CD14-positive monocyte (primary cell): ENCODE measurements around the gene MCOLN2. TPM values are rescaled to one million over a fixed set of nuclear protein-coding genes. Genes with fewer than 3 reads are reported as not detected.

Source experiments
- DNase-seq, 3 donors: peaks; one replicate each; pipeline ENCODE4 v3.0.0-alpha.2; 2011 to 2022
- H2AFZ ChIP-seq: 2 replicates; pipeline ENCODE4 v1.6.0; 2012; ENCODE audit warnings: mild to moderate bottlenecking, low read depth, low read length, inconsistent platforms; ENCODE audit not compliant: insufficient read depth, poor library complexity, severe bottlenecking
- H3K27ac ChIP-seq, 2 donors: 1 replicate in 1 of 2; 2 replicates in 1 of 2; pipeline ENCODE4 v1.5.1; 2012 to 2013; ENCODE audit warnings: low read length in 2 of 2, control low read depth in 1 of 2, inconsistent platforms in 1 of 2, low read depth in 1 of 2, mild to moderate bottlenecking in 1 of 2
- H3K27me3 ChIP-seq, 2 donors: one replicate each; pipeline versions ENCODE4 v1.6.0 to v1.6.1; 2011 to 2013; ENCODE audit warnings: low read length in 2 of 2; ENCODE audit not compliant: control insufficient read depth in 2 of 2, insufficient read depth in 2 of 2
- H3K36me3 ChIP-seq, 2 donors: replicated peaks in 1 of 2; 1 replicate in 1 of 2; 2 replicates in 1 of 2; pipeline versions ENCODE4 v1.5.1 to v1.6.1; 2012 to 2013; ENCODE audit warnings: low read length in 2 of 2, control low read depth in 1 of 2, inconsistent platforms in 1 of 2, mild to moderate bottlenecking in 1 of 2; ENCODE audit not compliant: insufficient read depth in 2 of 2, control insufficient read depth in 1 of 2
- H3K4me1 ChIP-seq, 2 donors: 1 replicate in 1 of 2; 2 replicates in 1 of 2; pipeline versions ENCODE4 v1.5.1 to v1.6.1; 2012 to 2013; ENCODE audit warnings: low read length in 2 of 2, control low read depth in 1 of 2, inconsistent platforms in 1 of 2, mild to moderate bottlenecking in 1 of 2, moderate library complexity in 1 of 2; ENCODE audit not compliant: insufficient read depth in 2 of 2, control insufficient read depth in 1 of 2
- H3K4me2 ChIP-seq: replicated peaks from 2 replicates; pipeline ENCODE3; 2012; ENCODE audit warnings: low read length, moderate library complexity, mild to moderate bottlenecking; ENCODE audit not compliant: poor library complexity, severe bottlenecking; ENCODE audit errors: extremely low read depth
- H3K4me3 ChIP-seq, 3 experiments: fragments of 200-600 bp in 1 of 3; sonication (generic) in 1 of 3; replicated peaks in 1 of 3; 1 replicate in 2 of 3; 2 replicates in 1 of 3; pipeline ENCODE4 v1.5.1; 2011 to 2013; ENCODE audit warnings: low read length in 3 of 3, mild to moderate bottlenecking in 3 of 3, control low read depth in 2 of 3, low read depth in 2 of 3, inconsistent platforms in 1 of 3, moderate library complexity in 1 of 3
- H3K79me2 ChIP-seq: 2 replicates; pipeline ENCODE4 v1.6.0; 2012; ENCODE audit warnings: mild to moderate bottlenecking, control low read depth, inconsistent platforms, low read length, moderate library complexity; ENCODE audit not compliant: insufficient read depth
- H3K9ac ChIP-seq: 2 replicates; pipeline ENCODE4 v1.6.0; 2017; ENCODE audit warnings: low read length, mild to moderate bottlenecking; ENCODE audit not compliant: insufficient read depth, poor library complexity, severe bottlenecking
- H3K9me3 ChIP-seq, 2 donors: replicated peaks in 1 of 2; 1 replicate in 1 of 2; 2 replicates in 1 of 2; pipeline versions ENCODE4 v1.5.1 to v1.6.1; 2012 to 2013; ENCODE audit warnings: low read length in 2 of 2, control low read depth in 1 of 2; ENCODE audit not compliant: control insufficient read depth in 1 of 2, insufficient read depth in 1 of 2
- H4K20me1 ChIP-seq: 2 replicates; pipeline ENCODE4 v1.6.0; 2012; ENCODE audit warnings: mild to moderate bottlenecking, low read length, control low read depth, moderate library complexity; ENCODE audit not compliant: insufficient read depth
- H3K27ac Mint-ChIP-seq, 7 donors: one replicate each; pipeline ENCODE4 v1.8.0; 2020; ENCODE audit warnings: mild to moderate bottlenecking in 7 of 7, mixed read lengths in 7 of 7, moderate library complexity in 6 of 7, inconsistent platforms in 2 of 7
- H3K27me3 Mint-ChIP-seq, 3 donors: one replicate each; pipeline ENCODE4 v1.8.0; 2021 to 2022; ENCODE audit warnings: low read depth in 3 of 3, mild to moderate bottlenecking in 3 of 3, mixed read lengths in 3 of 3, moderate library complexity in 3 of 3, inconsistent platforms in 1 of 3
- H3K36me3 Mint-ChIP-seq, 2 donors: one replicate each; pipeline ENCODE4 v1.8.0; 2020; ENCODE audit warnings: mixed read lengths in 2 of 2, inconsistent platforms in 1 of 2, mild to moderate bottlenecking in 1 of 2
- H3K4me1 Mint-ChIP-seq: one replicate; pipeline ENCODE4 v1.8.0; 2020; ENCODE audit warnings: mild to moderate bottlenecking, mixed read lengths
- H3K4me3 Mint-ChIP-seq, 2 donors: one replicate each; pipeline ENCODE4 v1.8.0; 2020; ENCODE audit warnings: mild to moderate bottlenecking in 2 of 2, mixed read lengths in 2 of 2, moderate library complexity in 1 of 2
- H3K9me3 Mint-ChIP-seq, 7 donors: one replicate each; pipeline ENCODE4 v1.8.0; 2020 to 2022; ENCODE audit warnings: mixed read lengths in 7 of 7, mild to moderate bottlenecking in 6 of 7, moderate library complexity in 6 of 7, inconsistent platforms in 2 of 7
- WGBS: methylation state at CpG from one replicate; pipeline ENCODE4 v1.1.5; 2013; ENCODE audit warnings: missing lambda C conversion rate; ENCODE audit not compliant: insufficient coverage; 5-methylcytosine and 5-hydroxymethylcytosine counted together
- intact Hi-C, 2 donors: fragments of 100-400 bp; cut with micrococcal nuclease; formaldehyde crosslinking; loops; one replicate each; pipeline versions ENCODE4 v1.15.0 to v1.15.1; 2023
- polyA plus RNA-seq, 3 donors: library from polyadenylated mRNA; depleted of rRNA in 1 of 3; unstranded in 2 of 3; stranded (reverse) in 1 of 3; fragments of 300-500 nt in 2 of 3; fragments of >200 nt in 1 of 3; fragmentation: Illumina TruSeq in 2 of 3; gene quantifications; 1 replicate in 2 of 3; 2 replicates in 1 of 3; pipeline ENCODE4 v1.2.3, GENCODE V29; 2012 to 2021
- TF ChIP-seq, protein P1 (sequence below): fragments of 200-600 bp; IDR thresholded peaks from one replicate; pipeline ENCODE4 v1.8.0; 2022; ENCODE audit warnings: antibody characterized with exemption, mild to moderate bottlenecking

MCOLN2 gene
- polyA plus RNA-seq, 3 donors, result 0.51 to 2.7 (median 1.1) TPM

DNA sequence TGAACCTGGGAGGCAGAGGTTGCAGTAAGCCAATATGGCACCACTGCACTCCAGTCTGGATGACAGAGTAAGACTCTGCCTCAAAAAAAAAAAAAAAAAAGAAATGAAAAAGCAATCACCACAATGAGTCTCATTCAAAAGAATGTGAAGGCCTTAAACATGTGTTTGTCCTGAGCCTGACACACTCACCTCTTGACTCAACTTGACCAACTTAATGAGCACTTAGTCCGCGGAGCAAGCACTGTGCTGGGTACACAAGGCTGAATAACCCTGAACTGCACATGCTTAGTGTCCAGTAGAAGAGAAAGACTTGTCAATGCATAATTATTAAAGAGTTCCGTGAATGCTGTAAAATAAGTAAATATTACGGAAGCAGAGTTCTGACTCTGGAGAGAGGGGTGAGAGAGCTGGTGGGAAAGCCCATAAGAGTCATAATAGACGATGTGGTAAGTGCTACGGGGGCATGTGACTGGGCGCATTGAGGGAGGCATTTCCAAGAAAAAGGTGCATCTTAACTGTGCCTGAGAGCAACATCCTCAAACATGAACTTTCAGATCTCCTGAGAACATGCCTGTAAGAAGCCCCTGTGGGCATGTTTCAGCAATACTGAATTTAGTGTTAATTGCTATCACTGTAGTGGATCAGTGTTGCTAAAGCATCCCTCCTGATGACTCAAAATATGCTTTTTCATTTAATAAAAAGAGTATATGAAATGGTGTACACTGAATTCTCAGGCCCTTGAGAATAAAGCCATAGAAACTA is 27.2 kb downstream of the MCOLN2 start:
- Histone ChIP-seq H4K20me1 (no peaks in the 10 kb centered on the region), H3K4me2 (no peak overlapping the region), H3K9me3 (no peaks in the 10 kb centered on the region), H3K27ac (no peak overlapping the region), H3K79me2 (no peaks in the 10 kb centered on the region), H3K4me3 (no peak overlapping the region), H3K36me3 (no peaks in the 10 kb centered on the region), H3K4me1 (peaks cover 4 to 14% of the 10 kb centered on the region in 2 donors), H3K27me3 (no peaks in the 10 kb centered on the region), H2AFZ (no peak overlapping the region), H3K9ac (no peak overlapping the region)
- Mint-ChIP-seq H3K27me3 (peaks cover 0 to 3% (median 0%) of the 10 kb centered on the region in 3 donors), H3K4me3 (no peak overlapping the region), H3K27ac (no peak overlapping the region), H3K4me1 (peaks cover 17% of the 10 kb centered on the region), H3K9me3 (peaks cover 0 to 3% (median 0%) of the 10 kb centered on the region in 7 donors), H3K36me3 (peaks cover 3 to 4% of the 10 kb centered on the region in 2 donors)
- intact Hi-C loops, result no loop called here
- 100% methylated on average over 5 of the region's 7 CpGs for WGBS
- no peak for DNase-seq
- TF ChIP-seq, protein P1, sequence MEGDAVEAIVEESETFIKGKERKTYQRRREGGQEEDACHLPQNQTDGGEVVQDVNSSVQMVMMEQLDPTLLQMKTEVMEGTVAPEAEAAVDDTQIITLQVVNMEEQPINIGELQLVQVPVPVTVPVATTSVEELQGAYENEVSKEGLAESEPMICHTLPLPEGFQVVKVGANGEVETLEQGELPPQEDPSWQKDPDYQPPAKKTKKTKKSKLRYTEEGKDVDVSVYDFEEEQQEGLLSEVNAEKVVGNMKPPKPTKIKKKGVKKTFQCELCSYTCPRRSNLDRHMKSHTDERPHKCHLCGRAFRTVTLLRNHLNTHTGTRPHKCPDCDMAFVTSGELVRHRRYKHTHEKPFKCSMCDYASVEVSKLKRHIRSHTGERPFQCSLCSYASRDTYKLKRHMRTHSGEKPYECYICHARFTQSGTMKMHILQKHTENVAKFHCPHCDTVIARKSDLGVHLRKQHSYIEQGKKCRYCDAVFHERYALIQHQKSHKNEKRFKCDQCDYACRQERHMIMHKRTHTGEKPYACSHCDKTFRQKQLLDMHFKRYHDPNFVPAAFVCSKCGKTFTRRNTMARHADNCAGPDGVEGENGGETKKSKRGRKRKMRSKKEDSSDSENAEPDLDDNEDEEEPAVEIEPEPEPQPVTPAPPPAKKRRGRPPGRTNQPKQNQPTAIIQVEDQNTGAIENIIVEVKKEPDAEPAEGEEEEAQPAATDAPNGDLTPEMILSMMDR, result no peak

- H3K4me3 ChIP-seq, result no peak overlapping the region
- no peak overlapping the region for H3K27ac ChIP-seq
- no peak for DNase-seq
- H3K79me2 ChIP-seq, result no peaks in the 10 kb centered on the region
- peaks cover 0 to 3% (median 0%) of the 10 kb centered on the region in 3 donors for H3K27me3 Mint-ChIP-seq
- no peak overlapping the region for H3K9ac ChIP-seq
- peaks cover 3 to 4% of the 10 kb centered on the region in 2 donors for H3K36me3 Mint-ChIP-seq
- H3K4me1 Mint-ChIP-seq, result peaks cover 17% of the 10 kb centered on the region
- no peaks in the 10 kb centered on the region for H4K20me1 ChIP-seq
- H3K9me3 ChIP-seq, result no peaks in the 10 kb centered on the region
- WGBS, result 96% methylated on average over 3 of the region's 3 CpGs
- peaks cover 4 to 14% of the 10 kb centered on the region in 2 donors for H3K4me1 ChIP-seq
- H3K4me2 ChIP-seq, result no peak overlapping the region
- TF ChIP-seq, protein P1, result no peak
- H2AFZ ChIP-seq, result no peak overlapping the region
- H3K4me3 Mint-ChIP-seq, result no peak overlapping the region
- no peaks in the 10 kb centered on the region for H3K36me3 ChIP-seq
- H3K27ac Mint-ChIP-seq, result no peak overlapping the region
- no peaks in the 10 kb centered on the region for H3K27me3 ChIP-seq
- intact Hi-C loops, result no loop called here
- H3K9me3 Mint-ChIP-seq, result peaks cover 0 to 5% (median 0%) of the 10 kb centered on the region in 7 donors
These were observed 28.0 kb downstream of the MCOLN2 start for GRCh38 chr1:84968865-84969264.
